Activated CD8-positive, alpha-beta memory T cell treated with anti-CD3 and anti-CD28 coated beads, Interleukin-2, amount 50 U/mL, for 1 hour (primary cell): ENCODE results near the gene ADK.
"Not testable (repeated sequence)": the region's sequence is repeated elsewhere in the genome, so short reads cannot be mapped to it uniquely, and the experiment has no call there.

Experiments
- DNase-seq: peaks from one replicate; pipeline ENCODE4 v3.0.0-alpha.2; 2020; ENCODE audit errors: extremely low read depth

ADK gene

DNA sequence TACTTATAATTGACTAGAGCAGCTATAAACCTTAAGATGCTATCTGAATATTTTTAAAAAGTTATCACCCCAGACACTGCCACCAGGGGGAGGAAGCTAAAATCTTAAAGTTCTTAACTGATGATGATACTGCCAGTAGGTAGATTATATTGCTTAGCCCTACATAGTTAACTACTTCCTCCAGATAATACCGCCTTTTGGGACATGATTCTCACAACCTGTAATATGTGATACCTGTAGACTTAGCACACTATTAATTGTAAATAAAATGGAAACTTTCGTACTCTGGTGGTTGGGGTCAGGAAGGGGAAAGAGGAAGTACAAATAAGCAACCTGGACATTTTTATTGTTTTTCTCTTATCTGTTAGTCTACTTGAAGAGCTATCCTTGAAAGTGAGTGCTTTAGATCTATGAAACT is 268.9 kb downstream of the ADK start:
- DNase-seq, result peak; percentile 5

DNA sequence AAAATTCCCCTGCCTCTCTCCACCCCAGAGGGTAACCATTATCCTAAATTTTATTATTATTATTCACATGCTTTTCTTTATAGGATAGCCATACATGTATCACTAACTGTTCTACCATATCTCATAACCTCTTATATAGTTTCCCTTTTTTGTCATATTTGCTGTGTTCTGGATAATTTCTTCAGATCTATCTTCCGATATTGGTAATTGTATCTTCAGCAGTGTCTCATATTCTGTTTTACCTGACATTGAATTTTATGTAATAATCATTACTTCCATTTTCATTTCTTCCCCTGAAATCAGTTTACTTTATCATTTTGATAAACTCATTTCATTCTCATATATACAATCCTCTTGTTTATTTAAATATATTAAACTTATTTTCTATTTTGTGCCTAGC is 273.5 kb downstream of the ADK start:
- no peak for DNase-seq

DNA sequence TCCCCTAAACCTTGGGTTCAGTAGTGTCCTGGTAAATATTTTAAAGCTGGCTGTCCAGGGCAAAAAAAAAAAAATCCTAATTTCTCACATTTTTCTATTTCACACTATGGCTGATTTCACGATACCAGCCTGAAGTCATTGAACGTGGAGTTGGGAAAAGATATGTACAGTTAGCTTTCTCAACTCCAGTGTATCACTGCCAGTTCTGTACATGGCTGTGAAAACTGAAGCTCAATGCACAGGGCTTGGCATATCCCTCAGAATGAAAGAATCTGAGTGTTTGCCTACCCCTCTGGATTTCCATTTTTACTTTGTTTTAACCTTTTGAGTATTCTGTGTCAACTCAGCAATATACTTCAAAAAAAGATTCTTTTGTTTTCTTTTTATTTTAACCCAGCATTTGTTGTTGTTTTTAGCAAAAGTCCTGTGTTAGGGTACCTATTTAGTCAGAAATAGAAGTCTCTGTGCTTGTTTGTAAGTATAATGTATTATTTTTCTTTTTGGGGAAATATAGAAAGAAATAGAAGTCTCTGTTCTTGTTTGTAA is 274.5 kb downstream of the ADK start:
- no peak for DNase-seq

DNA sequence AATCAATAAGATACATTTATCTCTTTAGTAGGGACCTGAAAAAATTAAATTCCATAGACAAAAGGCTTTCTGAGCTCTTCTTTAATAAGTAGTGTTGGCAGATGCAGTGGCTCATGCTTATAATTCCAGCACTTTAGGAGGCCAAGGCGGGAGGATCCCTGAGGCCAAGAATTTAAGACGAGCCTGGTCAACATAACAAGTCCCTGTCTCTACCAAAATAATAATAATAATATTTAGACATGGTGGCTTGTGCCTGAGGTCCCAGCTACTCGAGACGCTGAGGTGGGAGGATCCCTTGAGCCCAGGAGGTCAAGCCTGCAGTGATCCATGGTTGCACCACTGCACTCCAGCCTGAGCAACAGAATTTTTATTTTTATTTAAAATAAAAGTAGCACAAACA is 280.8 kb downstream of the ADK start:
- DNase-seq, result no peak

DNA sequence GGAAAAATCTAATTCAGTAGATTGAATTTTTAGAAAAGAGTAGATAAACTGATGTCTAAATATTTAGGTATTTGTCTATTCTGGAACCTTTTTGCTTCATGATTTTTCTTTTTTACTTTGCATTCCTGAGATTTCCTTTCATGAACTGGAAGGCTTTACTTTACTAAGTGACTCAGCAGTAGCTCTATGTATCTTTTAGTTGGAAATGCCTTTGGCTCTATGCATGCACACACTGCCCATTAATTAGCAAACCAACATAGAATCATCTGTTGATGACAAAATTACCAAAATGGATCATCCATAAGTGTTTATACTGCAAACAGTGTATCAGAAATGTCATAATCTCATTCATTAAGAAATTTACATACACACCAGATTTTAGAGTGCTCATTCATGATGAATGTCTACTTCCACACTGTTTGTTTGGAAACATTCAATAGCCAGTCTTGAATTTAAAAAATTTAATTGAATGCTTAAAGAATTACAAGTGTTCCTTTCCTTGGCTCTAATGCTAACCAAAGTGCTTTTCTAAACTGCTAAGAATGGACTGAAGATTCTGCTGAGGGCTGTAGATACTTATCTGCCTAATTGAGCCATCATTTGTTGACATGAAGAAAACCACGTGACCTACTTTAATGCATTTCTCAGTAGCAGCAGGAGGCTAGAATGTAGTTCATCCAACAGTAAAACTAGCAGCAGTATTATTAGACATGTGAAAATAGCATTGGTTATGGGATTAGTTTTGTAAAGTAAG is 282.0 kb downstream of the ADK start:
- DNase-seq, result no peak

DNA sequence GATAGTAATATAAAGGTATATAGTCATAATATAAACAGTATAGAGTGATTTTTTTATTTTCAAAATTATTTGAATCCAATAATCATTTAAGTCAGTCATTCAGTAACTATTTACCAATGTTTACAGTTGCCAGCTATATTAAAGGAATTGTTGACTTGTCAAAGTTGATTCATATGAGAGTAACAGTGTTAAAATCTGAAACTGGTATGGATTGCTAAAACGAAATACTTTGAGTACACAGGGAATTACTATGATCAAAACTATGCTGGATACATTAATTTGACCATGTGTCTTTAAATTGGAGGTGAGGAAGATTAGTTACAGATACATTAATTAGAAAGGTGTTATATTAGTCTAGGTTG is 282.6 kb downstream of the ADK start:
- no peak for DNase-seq

DNA sequence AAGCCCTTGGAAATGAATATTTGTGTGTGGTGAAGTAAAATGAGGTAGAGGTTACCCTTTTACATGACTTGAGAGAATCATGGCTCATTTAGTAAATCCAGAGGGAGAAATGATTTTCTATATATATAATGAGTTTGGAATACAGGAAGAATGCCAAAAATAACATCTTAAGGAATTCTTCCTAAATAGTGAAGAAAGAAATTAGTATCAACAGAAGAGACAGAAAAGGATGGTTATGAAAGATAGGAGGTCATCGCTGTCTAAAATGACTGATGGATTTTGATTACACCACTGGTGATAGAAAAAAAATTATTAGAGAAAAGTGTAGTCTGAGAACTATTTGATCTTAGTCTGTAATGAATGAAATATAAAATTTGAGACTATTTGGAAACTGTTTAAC is 283.0 kb downstream of the ADK start:
- DNase-seq, result no peak

DNA sequence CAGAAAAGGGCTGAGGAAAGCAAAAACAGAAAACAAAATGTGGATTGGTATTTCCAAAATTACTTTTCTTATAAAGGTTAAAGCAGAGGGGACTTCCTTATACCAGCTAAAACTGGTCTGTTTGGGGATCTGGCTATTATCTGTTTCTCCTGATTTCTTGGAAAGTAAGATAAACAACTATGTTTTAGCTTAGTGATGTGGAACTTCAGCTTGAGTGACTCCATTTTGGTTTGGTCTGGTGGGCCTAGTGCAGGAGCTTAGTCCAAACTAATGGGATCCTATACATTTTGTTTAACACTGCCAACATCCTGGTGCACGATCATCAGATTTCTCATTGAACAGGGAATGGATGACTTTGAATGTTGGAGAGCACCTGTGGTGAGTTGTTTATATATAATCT is 283.5 kb downstream of the ADK start:
- no peak for DNase-seq

DNA sequence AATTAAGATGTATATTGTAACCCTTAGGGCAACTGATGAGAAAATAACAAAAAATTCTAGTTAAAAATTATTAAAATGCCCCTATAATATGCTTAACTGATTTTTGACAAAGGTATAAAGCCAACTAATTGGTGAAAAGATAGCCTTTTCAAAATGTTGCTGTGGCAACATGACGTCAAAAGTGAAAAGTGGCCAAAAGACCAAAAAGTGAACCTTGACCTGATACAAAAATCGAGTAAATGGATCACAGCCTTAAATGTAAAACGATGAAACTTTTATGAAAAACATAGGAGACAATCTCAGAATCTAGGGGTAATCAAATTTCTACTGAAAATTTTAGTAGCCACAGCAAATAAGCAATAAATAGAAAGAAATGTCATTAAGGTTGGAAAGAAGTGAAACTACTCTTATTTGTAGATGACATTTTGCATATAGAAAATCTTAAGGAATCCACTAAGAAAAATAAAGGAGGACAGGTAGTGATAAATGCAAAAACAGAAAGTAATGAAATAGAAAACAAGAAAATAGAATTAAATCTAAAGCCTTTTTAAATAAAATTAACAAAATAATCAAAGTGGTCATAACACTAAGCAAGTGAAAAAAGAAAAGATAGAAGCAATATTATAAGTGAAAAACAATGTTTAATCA is 285.6 kb downstream of the ADK start:
- DNase-seq, result no peak

DNA sequence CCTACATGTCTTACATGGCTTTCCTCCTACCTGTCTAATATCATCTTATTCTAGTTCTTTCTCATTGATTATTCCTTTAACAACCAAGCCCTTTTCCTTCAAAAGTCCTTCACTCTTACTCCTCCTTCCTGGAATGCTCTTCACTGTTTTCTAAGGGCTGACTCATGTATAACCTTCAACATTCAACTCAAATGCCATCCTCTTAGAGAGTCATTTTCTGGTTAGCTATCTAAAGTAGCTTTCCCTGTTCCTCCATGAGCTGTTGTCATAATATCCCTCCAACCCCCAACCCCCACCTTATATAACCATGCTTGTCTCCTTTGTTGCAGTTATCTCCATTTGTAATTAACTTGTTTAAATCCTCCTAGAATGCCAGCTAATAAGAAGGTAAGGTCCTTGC is 286.8 kb downstream of the ADK start:
- DNase-seq, result no peak

DNA sequence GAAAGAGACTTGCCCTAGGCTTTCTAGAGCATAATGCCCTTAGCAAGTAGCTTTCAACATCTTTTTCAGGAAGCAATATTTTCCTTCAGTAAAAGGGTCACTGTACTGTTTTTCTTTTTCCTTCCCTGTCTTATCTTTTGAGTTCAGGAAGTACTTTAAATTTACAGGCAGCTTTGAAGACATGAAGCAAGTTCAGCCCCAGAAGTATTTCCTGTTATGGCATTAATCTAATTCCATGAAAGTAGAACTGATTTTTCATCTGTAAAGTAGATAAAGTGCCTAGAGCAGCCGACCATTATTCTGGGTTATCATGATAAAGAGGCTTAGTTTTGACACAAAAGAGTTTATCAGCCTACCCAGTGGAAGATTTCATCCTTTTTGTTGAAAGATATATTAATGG is 288.2 kb downstream of the ADK start:
- DNase-seq, result no peak

DNA sequence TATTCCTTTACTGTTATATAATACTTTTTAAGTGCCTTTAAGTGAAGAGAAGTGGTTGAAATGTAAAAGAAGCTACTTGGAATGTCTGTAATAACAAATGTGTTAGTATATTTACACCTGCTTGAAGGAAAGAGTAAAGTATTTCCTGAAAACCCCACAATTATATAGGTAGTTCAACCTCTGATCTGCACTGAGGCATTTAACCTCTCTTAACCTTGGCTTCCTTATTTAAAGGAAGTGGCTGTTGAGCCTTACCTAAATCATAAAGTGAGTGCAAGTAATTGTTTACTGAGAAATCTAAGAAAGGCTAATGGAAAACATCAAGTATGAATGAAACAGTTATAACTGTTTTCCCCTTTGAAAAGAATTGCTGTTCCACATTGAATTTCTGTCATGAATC is 294.5 kb downstream of the ADK start:
- no peak for DNase-seq

DNA sequence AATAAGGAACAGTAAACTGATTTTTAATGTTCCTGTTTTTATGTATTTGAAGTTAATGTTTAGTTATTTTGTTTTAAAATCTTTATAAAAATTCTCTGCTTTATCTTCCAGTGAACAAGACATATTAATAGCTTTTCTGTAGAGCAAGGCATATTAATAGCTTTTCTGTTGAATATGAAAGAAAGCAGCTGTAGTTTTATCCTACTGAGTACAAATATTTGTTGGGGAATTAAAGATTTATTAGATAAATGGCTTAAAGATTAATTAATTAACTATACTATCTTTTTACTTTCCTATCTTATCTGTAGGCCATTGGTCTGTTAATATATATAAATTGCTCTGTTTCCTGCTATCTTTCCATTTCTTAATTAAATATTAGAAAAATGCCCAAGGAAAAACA is 299.6 kb downstream of the ADK start:
- no peak for DNase-seq

DNA sequence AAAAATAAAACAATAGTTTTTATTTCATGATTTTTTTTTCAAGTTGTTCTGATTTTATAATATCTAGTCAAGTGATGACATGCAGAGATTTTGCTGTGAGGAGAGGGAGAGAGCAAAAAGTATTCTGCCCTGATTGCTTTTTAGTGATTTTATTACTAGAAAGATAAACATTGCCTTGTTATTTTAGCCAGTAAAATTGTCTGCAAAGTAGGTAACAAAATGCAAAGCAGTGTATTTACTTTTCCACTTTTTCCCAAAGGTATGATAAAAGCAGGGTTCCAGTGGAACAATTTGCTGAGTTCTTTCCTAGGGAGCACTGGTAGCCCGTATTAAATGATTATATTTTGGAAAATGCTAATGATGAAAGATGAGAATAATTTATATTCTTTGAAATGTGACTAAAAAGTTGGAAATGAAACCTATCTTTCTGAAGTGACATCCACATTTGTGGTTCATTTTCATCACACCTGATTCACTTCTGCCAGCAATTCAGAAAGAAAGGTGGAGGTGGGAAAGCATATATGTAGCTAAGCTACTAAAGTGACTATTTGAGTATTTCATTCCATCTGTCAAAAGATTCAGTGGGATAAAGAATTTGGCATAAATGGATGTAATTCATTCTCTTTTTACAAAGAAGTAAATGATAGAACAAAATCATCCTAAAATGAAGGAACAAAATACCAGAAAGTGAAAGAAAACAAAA is 300.3 kb downstream of the ADK start:
- DNase-seq, result no peak

DNA sequence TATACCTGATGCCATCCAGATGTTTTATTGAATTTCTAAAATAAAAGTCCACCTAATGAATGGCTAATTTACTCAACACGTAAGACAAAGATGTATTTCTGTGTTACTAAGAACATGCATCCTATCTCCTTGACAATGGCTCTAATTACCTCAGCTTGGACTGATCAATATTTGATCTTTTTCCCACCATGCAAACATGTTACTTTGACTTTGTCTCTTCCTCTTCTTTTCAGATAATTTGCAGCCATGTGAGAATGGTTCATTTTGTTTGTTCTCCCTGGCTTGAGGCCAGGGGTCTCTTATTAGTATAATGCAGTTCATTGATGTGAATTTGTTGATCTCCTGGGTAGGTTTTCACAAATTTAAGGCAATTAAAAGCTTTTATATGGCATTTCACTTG is 302.1 kb downstream of the ADK start:
- DNase-seq, result no peak

DNA sequence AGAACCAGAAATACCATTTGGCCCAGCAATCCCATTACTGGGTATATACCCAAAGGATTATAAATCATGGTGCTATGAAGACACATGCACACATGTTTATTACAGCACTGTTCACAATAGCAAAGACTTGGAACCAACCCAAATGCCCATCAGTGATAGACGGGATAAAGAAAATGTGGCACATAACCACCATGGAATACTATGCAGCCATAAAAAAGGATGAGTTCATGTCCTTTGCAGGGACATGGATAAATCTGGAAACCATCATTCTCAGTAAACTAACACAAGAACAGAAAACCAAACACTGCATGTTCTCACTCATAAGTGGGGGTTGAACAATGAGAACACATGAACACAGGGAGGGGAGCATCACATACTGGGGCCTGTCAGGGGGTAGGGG is 306.5 kb downstream of the ADK start:
- DNase-seq, result not testable (repeated sequence)

DNA sequence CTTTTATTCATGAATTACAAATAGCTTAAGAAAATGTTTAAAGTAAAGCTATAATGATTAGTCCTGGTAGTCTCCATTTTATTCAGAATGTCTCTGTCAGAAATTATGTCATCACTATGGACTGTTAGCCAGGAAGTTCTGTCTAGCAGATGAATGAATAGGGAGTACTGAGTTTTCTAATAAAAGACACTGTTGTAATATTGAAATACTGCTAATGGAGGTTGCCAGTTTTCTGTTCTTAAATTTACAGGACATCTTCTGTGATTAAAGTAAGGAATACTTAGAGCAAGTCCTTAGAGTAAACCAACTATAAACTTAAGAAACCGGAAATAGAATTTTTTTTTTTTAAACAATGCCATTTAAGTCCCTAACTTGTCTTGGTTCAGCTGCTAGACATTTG is 309.8 kb downstream of the ADK start:
- DNase-seq, result no peak

DNA sequence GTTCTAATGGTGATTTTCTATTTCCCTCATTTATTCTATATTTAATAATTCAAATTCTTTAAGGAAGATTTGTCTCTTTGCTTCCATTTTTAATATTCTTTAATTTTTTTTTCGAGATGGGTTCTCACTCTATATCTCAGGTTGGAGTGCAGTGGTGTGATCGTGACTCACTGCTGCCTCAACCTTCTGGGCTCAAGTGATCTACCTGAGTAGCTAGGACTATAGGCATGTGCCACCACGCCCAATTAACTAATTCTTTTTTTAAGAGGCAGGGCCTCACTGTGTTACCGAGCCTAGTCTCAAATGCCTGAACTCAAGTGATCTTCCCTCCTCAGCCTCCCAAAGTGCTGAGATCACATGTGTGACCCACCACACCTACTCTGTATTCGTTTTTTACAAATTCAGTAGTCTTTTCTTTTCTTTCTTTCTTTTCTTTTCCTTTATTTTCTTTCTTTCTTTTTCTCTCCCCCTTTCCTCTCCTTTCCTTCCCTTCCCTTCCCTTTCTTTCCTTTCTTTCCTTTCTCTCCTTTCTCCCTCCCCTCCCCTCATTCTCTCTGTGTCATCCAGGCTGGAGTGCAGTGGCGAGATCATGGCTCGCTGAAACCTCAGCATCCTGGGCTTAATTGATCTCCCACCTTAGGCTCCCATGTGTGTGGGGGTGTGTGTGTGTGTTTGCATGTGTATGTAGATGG is 323.1 kb downstream of the ADK start:
- no peak for DNase-seq

DNA sequence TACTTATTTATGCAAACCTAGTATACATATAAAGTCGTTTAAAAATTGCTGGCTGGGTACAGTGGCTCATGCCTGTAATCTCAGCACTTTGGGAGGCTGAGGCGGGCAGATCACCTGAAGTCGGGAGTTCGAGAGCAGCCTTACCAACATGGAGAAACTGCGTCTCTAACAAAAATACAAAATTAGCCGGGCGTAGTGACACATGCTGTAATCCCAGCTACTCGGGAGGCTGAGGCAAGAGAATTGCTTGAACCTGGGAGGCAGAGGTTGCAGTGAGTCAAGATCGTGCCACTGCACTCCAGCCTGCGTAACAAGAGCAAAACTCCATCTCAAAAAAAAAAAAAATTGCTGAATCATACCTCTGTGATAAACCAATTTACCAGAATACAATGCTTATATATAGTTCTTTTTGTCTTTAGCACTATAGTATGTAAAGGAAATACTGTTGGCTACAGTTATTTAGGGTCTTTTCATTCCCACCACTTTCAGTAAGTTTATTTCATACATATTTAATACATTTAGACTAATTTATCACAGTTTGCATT is 325.2 kb downstream of the ADK start:
- not testable (repeated sequence) for DNase-seq

DNA sequence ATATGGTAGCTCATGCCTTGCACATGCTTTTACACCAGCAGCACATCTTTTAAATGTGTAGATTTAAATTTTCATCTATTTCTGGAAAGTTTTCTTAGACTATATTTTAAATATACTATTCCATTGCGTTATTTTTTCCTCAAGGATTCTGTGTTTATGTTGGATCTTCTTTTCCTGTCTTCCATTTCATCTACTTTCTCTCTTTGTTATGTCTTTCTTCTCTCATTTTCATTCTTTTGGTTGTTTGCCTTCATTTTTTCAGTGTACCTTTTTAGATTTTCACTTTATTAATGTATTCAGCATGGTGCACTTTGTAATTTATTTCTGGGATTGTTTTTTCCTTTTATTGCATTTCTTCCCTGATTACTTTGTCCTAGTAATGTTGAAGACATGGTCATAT is 329.8 kb downstream of the ADK start:
- no peak for DNase-seq

DNA sequence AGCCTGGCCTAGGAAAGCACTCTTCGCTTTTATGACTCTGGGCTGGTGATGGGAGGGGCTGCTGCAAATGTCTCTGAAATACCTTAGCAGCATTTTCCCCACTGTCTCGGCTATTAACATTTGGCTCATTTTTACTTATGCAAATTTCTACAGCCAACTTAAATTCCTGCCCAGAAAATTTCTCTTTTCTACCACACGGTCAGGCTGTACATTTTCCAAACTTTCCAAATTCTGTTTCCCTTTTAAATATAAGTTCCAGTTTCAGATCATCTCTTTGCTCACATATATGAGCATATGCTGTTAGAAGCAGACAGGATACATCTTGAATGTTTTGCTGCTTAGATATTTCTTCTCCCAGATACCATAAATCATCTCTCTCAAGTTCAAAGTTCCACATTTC is 332.3 kb downstream of the ADK start:
- no peak for DNase-seq

DNA sequence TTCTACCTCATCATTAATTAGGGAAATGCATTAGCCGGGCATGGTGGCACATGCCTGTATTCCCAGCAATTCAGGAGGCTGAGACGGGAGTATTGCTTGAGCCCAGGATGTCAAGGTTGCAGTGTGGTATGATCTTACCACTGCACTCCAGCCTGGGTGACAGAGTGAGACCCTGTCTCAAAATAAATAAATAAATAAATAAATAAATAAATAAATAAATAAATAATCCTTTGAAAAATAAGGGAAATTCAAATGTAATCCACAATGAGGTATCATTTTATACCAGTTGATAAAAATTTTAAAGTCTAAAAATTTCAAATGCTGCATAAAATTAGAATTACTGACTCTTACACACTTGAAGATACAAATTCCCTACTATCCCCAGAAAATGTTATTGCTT is 334.3 kb downstream of the ADK start:
- no peak for DNase-seq
